ENCODE results near the gene TOR4A.

DNA sequence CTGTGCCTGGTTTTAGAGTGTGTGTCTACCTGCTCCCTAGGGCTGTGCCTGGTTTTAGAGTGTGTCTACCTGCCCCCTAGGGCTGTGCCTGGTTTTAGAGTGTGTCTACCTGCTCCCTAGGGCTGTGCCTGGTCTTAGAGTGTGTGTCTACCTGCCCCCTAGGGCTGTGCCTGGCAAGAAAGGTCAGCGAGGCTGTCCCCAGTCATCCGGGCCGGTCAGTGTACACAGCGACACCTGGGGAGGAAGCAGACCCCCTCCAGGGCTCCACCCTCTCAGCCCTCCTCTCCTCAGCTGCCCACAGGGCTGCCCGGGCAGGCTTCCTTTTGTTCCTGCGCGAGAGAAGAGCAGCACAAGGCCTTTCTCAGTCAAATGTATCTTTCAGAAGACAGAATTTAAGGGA lies 20.4 kb downstream of the TOR4A start:
- TF ChIP-seq, protein P1, sequence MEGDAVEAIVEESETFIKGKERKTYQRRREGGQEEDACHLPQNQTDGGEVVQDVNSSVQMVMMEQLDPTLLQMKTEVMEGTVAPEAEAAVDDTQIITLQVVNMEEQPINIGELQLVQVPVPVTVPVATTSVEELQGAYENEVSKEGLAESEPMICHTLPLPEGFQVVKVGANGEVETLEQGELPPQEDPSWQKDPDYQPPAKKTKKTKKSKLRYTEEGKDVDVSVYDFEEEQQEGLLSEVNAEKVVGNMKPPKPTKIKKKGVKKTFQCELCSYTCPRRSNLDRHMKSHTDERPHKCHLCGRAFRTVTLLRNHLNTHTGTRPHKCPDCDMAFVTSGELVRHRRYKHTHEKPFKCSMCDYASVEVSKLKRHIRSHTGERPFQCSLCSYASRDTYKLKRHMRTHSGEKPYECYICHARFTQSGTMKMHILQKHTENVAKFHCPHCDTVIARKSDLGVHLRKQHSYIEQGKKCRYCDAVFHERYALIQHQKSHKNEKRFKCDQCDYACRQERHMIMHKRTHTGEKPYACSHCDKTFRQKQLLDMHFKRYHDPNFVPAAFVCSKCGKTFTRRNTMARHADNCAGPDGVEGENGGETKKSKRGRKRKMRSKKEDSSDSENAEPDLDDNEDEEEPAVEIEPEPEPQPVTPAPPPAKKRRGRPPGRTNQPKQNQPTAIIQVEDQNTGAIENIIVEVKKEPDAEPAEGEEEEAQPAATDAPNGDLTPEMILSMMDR (conservative IDR thresholded peaks at IDR 0.05; ENCODE audit: low read length) = no peak
- no peak for TF ChIP-seq EZH2phosphoT487 (IDR thresholded peaks at IDR 0.05; ENCODE audit: borderline replicate concordance, low read depth, low read length)
